Putamen (tissue), 1 donor: ENCODE results near the gene KIF14.

Source experiments
- DNase-seq: peaks from one replicate; pipeline ENCODE4 v3.0.0-alpha.2; 2016; ENCODE audit warnings: low spot score

Gene KIF14

GRCh38 chr1:200620273-200621131 is at the start of gene KIF14:
Gene KIF14 (minus strand): TSS chr1:200620751. CDS start chr1:200618723, 2,028 bp downstream.
- peak; percentile 86 for DNase-seq

- DNase-seq = peak; percentile 95
Measured at GRCh38 chr1:200669314-200670241, 49.0 kb upstream of the KIF14 start, which contains the start of gene DDX59. Gene DDX59 (minus strand): TSS chr1:200669907. CDS start chr1:200666740, 3,167 bp downstream.

- DNase-seq = peak; percentile 9
Measured at GRCh38 chr1:200668514-200669313, 48.2 kb upstream of the KIF14 start.

GRCh38 chr1:200666309-200666708 is 45.8 kb upstream of the KIF14 start:
- DNase-seq = no peak

- DNase-seq = no peak
Measured at GRCh38 chr1:200665861-200666260, 45.3 kb upstream of the KIF14 start.

GRCh38 chr1:200660719-200661118 is 40.2 kb upstream of the KIF14 start:
- no peak for DNase-seq

GRCh38 chr1:200659269-200659668 is 38.7 kb upstream of the KIF14 start:
- no peak for DNase-seq

- no peak for DNase-seq
Measured at GRCh38 chr1:200658037-200658818, 37.7 kb upstream of the KIF14 start.

GRCh38 chr1:200654660-200655059 is 34.1 kb upstream of the KIF14 start:
- no peak for DNase-seq

GRCh38 chr1:200653022-200653462 is 32.5 kb upstream of the KIF14 start:
- no peak for DNase-seq

GRCh38 chr1:200652378-200652777 is 31.8 kb upstream of the KIF14 start:
- DNase-seq = no peak

- no peak for DNase-seq
Measured at GRCh38 chr1:200646515-200646914, 26.0 kb upstream of the KIF14 start.

GRCh38 chr1:200644021-200644420 is 23.5 kb upstream of the KIF14 start:
- no peak for DNase-seq

GRCh38 chr1:200642481-200642880 is 21.9 kb upstream of the KIF14 start:
- DNase-seq = no peak

- DNase-seq = no peak
Measured at GRCh38 chr1:200640963-200641401, 20.4 kb upstream of the KIF14 start.

- DNase-seq = no peak
Measured at GRCh38 chr1:200640373-200640962, 19.9 kb upstream of the KIF14 start.

GRCh38 chr1:200638073-200638472 is 17.5 kb upstream of the KIF14 start:
- DNase-seq = no peak

GRCh38 chr1:200636681-200637080 is 16.1 kb upstream of the KIF14 start:
- DNase-seq = no peak

GRCh38 chr1:200634261-200635122 is 13.9 kb upstream of the KIF14 start:
- DNase-seq = no peak
